A549 treated with AZD9567 at 1 μM for 4 hours (cell line): ENCODE measurements around the gene CCDC93. TPM values are rescaled to one million over a fixed set of nuclear protein-coding genes. Genes with fewer than 3 reads are reported as not detected.

Source experiments
- total RNA-seq: library from RNA; stranded (reverse); fragments of 200-300 nt; extraction: Qiagen RNA extraction; gene quantifications from 5 replicates; pipeline ENCODE4 v1.2.3, GENCODE V29; 2022; ENCODE audit not compliant: insufficient read depth

Gene CCDC93, protein sequence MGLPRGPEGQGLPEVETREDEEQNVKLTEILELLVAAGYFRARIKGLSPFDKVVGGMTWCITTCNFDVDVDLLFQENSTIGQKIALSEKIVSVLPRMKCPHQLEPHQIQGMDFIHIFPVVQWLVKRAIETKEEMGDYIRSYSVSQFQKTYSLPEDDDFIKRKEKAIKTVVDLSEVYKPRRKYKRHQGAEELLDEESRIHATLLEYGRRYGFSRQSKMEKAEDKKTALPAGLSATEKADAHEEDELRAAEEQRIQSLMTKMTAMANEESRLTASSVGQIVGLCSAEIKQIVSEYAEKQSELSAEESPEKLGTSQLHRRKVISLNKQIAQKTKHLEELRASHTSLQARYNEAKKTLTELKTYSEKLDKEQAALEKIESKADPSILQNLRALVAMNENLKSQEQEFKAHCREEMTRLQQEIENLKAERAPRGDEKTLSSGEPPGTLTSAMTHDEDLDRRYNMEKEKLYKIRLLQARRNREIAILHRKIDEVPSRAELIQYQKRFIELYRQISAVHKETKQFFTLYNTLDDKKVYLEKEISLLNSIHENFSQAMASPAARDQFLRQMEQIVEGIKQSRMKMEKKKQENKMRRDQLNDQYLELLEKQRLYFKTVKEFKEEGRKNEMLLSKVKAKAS
- total RNA-seq, result 12.0 to 42.6 TPM (median 14.6 TPM) in 5 replicates

DNA sequence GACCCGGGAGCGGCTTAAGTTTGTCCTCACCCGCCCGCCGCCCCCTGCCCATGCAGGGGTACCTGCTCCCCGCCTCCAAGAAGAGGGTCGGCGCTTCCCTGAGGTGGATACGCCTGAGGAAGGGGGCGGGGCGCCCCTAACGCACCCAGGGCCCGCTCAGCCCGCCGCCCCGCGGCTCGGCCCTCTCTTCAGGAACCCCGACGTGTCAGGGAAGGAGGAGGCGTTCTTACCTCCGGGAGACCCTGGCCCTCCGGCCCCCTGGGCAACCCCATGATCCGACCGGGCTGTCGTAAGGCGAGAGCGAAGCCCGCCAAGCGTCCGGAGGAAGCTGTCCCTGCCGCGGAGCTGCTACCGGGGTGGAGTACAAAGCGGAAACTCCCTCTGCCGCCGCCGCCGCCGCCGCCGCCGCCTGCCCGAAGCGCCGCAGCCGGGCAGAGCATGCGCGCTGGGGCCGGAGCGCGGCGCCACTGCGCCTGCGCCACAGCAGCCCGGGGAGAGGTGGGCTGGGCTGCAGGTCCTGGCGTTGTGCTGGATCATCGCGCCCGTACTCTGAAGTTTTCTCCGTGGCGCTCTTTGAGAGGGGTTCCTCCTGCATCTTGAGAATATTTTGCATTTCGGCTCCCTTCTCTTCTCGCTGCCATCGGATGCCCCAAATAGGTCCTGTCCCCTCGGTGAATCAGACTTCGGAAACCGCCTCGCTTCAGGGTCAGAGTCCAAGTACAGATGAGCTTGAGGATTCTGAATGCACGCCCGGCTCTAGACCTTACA is at the start of gene CCDC93:
Gene CCDC93, minus strand, starts transcription at position 347 of the 768 bp plus-strand sequence. Its CDS starts 75 bp downstream, at position 272.

Other genes starting within 250 kb of the CCDC93 start
- 62.8 to 111 TPM (median 67.6 TPM) in 5 replicates for gene DDX18, start 199.4 kb downstream of the CCDC93 start, total RNA-seq
- 8.3 to 13.3 TPM (median 12.0 TPM) in 5 replicates for gene INSIG2, start 74.4 kb upstream of the CCDC93 start, total RNA-seq